HUES64 (cell line): Measurements from ENCODE around the gene ALDH1A3.

Experiments used
- H3K27ac ChIP-seq: 2 replicates; pipeline ENCODE4 v1.7.0; 2013; ENCODE audit warnings: low read depth, low read length, inconsistent platforms
- H3K27me3 ChIP-seq: 2 replicates; pipeline ENCODE4 v1.6.1; 2013; ENCODE audit warnings: mild to moderate bottlenecking, low read length; ENCODE audit not compliant: insufficient read depth
- H3K36me3 ChIP-seq: 2 replicates; pipeline ENCODE4 v1.6.1; 2013; ENCODE audit warnings: mild to moderate bottlenecking, low read length; ENCODE audit not compliant: insufficient read depth
- H3K4me1 ChIP-seq: 2 replicates; pipeline ENCODE4 v1.6.1; 2013; ENCODE audit warnings: mild to moderate bottlenecking, low read length, moderate library complexity; ENCODE audit not compliant: insufficient read depth
- H3K4me3 ChIP-seq: 2 replicates; pipeline ENCODE4 v1.5.1; 2013; ENCODE audit warnings: mild to moderate bottlenecking, low read length, moderate library complexity
- H3K9ac ChIP-seq: 2 replicates; pipeline ENCODE4 v1.6.1; 2013; ENCODE audit warnings: mild to moderate bottlenecking, low read depth, low read length
- H3K9me3 ChIP-seq: 2 replicates; pipeline ENCODE4 v1.6.1; 2013; ENCODE audit warnings: low read depth, low read length; ENCODE audit not compliant: insufficient read depth
- WGBS: fragments of 150-250, 120-280 bp; methylation state at CpG from one replicate; pipeline ENCODE4 v1.1.7; 2013; ENCODE audit warnings: missing lambda C conversion rate; 5-methylcytosine and 5-hydroxymethylcytosine counted together

The ALDH1A3 gene

DNA sequence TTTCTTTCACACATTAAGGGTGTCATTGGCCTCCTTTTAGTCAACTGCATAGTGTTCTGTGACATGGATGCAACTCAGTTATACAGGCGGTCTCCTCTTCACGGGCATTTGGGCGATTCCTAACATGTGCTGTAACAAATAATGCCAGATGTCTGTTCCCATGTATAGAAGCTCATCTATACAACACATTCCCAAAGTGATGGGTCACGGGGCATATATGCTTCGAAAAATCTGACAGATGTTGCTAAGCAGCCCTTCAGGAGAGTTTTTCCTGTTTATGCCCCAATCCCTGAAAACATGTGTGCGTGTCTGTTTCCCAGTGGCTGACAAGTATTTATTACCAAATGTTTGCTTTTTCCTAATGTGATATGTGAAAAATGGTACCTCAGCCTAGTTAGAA is 65.4 kb downstream of the ALDH1A3 start:
- Histone ChIP-seq H3K27me3 (no peaks in the 10 kb centered on the region), H3K36me3 (no peaks in the 10 kb centered on the region), H3K4me1 (no peaks in the 10 kb centered on the region), H3K4me3 (no peak overlapping the region), H3K9me3 (no peaks in the 10 kb centered on the region), H3K9ac (no peak overlapping the region), H3K27ac (no peak overlapping the region)
- WGBS, result 95% methylated on average over 6 of the region's 6 CpGs

DNA sequence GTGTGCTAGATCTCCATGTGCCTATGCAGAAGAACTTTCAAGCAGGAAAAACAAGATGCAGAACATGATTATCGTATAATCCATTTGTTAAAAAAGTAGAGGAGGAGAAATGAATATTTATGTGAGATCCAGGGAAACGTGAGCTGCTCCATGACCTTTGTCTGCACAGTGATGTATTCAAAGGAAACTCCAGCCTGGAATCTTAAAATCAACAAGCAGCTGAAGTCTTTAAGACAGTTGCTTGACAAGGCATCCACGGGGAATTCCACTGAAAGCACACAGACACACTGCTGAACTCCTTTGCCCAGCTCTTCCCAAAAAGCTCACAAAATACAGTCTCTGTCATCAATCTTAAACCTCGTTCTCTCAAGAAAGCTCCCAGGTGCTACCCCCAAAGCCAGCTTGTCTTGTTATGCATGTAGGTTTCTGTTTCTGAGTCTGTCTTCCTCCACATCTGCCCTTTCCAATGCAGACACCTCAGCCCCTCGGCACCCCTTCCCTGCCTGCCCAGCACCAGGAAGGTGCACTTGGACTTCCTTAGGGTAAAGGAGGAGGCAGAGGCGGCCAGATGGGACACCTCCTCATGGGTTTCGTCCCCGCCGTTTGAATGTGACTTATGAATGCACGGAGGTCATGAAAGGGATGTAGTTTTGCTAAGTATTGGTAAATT is 68.3 kb downstream of the ALDH1A3 start:
- Histone ChIP-seq H3K27ac (no peak overlapping the region), H3K4me3 (no peak overlapping the region), H3K9ac (no peak overlapping the region), H3K9me3 (no peaks in the 10 kb centered on the region), H3K4me1 (no peaks in the 10 kb centered on the region), H3K36me3 (no peaks in the 10 kb centered on the region), H3K27me3 (no peaks in the 10 kb centered on the region)
- WGBS, result 83% methylated on average over 10 of the region's 10 CpGs

DNA sequence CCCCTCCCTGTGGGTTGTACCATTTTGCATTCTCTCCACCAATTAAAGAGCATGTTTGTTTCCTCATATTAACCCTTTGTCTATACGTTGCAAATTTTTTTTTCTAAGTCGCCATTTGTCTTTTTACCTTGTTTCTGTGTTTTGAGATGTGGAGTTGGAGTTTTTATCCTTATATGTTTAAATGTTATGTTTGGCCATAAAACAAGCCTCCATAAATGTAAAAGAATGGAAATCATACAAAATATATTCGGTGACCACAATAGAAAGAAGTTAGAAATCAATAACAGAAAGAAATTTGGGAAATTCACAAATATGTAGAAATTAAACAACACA is 68.8 kb downstream of the ALDH1A3 start:
- Histone ChIP-seq H3K27ac (no peak overlapping the region), H3K9ac (no peak overlapping the region), H3K4me3 (no peak overlapping the region), H3K9me3 (no peaks in the 10 kb centered on the region), H3K4me1 (no peaks in the 10 kb centered on the region), H3K27me3 (no peaks in the 10 kb centered on the region), H3K36me3 (no peaks in the 10 kb centered on the region)
- WGBS, result no CpG with 5 or more reads among the region's 3 CpGs

DNA sequence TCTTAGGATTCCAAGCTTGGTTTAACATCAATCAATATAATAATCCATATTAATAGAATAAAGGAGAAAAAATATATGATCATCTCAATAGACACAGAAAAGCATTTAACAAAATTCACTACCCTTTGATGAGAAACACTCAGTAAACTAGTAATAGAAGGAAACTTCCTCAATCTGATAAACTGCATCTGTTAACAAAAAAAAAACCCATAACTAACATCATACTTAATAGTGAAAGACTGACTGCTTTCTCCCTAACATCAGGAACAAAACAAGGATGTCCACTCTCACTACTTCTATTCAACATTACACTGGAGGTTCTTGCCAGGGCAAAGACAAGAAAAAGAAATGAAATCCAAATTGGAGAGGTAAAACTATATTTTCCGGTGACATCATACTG is 70.1 kb downstream of the ALDH1A3 start:
- Histone ChIP-seq H3K9ac (no peak overlapping the region), H3K4me3 (no peak overlapping the region), H3K36me3 (no peaks in the 10 kb centered on the region), H3K27me3 (no peaks in the 10 kb centered on the region), H3K27ac (no peak overlapping the region), H3K9me3 (no peaks in the 10 kb centered on the region), H3K4me1 (no peaks in the 10 kb centered on the region)
- WGBS, result 100% methylated on average over 1 of the region's 1 CpG

DNA sequence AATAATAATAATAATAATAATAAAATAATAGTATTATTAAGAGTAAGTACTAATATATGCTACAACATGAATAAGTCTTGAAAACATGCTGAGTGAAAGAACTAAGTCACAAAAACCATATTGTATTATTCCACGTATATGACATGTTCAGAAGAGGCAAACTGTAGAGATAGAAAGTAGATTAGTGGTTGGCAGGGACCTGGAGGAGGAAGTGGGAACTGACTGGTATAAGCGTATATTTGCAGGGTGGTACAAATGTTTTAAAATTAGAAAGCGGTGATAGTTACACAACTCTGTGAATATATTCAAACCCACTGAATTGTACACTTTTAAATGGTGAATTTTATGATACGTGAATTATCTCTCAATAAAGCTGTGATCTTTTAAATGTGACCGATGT is 72.3 kb downstream of the ALDH1A3 start:
- no peak overlapping the region for H3K9ac ChIP-seq

DNA sequence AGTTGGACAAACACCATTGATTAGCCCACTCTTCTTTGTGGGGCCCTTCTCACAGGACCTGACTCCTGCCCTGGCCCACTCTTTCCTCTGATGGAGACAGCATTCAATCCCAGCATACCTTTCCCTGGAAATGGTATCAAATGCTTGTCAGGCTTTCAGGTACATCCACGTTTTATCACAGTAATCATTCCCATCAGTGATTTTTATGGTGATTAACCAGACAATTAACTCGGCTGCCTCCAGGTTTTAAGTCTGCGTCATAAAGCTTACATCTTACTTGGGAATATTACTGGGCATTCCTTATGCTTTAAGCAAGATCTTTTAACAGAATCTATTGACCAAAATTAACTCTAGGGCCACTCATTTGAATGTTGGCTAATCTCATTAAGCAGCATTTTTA is 72.9 kb downstream of the ALDH1A3 start:
- 88% methylated on average over 3 of the region's 3 CpGs for WGBS
- Histone ChIP-seq H3K9ac (no peak overlapping the region), H3K9me3 (no peaks in the 10 kb centered on the region), H3K4me1 (no peaks in the 10 kb centered on the region), H3K27ac (no peak overlapping the region), H3K4me3 (no peak overlapping the region), H3K36me3 (no peaks in the 10 kb centered on the region), H3K27me3 (no peaks in the 10 kb centered on the region)

More for the DNA sequence above, 72.3 kb downstream of the ALDH1A3 start:
- no peaks in the 10 kb centered on the region for H3K36me3 ChIP-seq
- 97% methylated on average over 5 of the region's 5 CpGs for WGBS
- no peak overlapping the region for H3K4me3 ChIP-seq
- no peaks in the 10 kb centered on the region for H3K9me3 ChIP-seq
- no peaks in the 10 kb centered on the region for H3K4me1 ChIP-seq
- H3K27me3 ChIP-seq, result no peaks in the 10 kb centered on the region
- H3K27ac ChIP-seq, result no peak overlapping the region

DNA sequence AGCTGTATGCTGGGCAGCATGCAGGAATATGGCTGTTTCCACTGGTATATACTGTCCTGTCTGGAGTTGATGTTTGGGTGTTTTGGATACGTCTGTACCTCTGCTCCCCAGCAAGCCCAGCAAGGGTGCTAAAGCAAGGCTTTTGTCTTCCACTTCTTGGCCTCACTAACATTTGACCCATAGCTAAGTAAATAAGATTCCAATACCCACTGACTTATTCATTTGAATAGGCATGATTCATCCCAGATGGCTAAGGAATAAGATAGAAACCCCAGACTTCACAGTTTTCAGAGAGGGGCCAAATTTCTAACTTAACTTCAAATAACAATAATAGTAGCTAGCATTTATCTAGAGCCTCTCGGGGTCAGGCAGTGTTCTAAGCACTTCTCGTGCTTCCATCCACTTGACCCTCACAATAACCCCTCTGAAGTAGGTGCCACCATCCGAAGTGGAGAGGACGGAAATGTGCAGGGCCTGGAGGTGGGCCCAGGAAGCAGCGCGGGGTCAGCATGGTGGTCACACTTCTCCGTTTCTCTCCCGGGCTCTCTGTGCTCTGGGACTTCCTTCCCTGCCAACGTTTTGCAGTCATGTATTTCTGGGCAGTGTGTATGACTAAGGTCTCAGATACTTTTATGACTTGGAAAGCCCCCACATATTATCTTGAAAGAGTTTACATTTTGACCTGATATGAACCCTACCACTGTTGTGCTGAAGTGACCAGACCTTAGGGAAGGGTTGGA is 78.9 kb downstream of the ALDH1A3 start:
- Histone ChIP-seq H3K27ac (no peak overlapping the region), H3K36me3 (no peaks in the 10 kb centered on the region), H3K27me3 (no peaks in the 10 kb centered on the region), H3K4me3 (no peak overlapping the region), H3K9me3 (no peaks in the 10 kb centered on the region), H3K4me1 (no peaks in the 10 kb centered on the region), H3K9ac (no peak overlapping the region)
- WGBS, result 87% methylated on average over 10 of the region's 10 CpGs

DNA sequence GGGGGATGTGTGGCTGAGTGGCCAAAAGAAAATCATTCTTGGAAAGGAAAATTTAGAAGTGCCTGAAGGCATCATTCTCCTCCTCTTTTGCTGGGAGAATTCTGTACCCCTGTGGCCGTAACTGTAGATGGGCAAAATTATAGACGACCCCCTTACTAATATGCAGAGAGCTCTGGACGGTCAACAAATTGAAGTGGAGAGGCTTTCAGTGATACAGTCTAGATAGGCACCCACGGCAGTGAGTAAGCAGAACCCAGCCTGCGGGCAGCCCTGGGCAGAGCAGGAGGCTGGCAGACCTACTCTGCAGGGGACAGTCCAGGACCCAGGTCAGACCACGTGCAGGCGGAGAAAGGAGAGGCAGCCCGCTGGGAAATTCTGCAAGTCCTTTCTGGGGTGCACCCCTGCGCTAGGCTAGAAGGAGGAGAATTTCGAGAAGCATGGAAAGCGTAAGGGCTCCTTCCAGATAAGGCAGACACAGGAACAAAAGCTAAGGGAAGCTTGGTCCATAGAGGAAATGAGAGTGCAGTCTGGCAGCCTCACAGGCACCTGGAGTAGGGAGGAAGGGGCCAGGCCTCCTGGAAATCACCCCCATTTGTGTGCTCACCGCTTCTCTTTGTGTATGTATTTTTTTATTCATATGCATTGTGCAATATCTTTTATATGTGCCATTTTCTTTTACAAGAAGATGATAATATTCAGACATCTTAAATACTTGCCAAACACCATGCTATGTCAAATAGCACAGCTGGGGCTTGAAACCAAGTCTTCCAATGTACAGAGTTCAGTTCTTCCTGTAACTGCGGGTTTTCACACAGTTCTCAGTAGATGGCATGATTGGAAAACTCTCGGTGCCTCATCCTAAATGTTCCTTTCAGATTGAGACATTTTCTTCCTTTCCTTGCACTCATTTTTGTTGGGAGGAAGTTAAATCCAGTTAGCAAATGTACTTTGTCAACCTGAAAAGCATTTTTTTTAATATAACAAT is 79.7 kb downstream of the ALDH1A3 start:
- Histone ChIP-seq H3K9me3 (no peaks in the 10 kb centered on the region), H3K4me3 (no peak overlapping the region), H3K36me3 (no peaks in the 10 kb centered on the region), H3K27me3 (no peaks in the 10 kb centered on the region), H3K27ac (no peak overlapping the region), H3K9ac (no peak overlapping the region), H3K4me1 (no peaks in the 10 kb centered on the region)
- 93% methylated on average over 13 of the region's 14 CpGs for WGBS
